LNCaP clone FGC (cell line): ENCODE results near the gene ZNF594.
"Not testable (repeated sequence)": the region's sequence is repeated elsewhere in the genome, so short reads cannot be mapped to it uniquely, and the experiment has no call there.

ENCODE experiments used
- DNase-seq: peaks from one replicate; pipeline ENCODE4 v3.0.0-alpha.2; 2011; ENCODE audit warnings: low read depth
- H3K4me3 ChIP-seq: 2 replicates; pipeline ENCODE4 v1.5.1; 2011; ENCODE audit warnings: mild to moderate bottlenecking, low read depth, low read length, control low read depth
- TF ChIP-seq, protein P1 (sequence below): IDR thresholded peaks from 2 replicates; pipeline ENCODE4 v1.5.1; 2012; ENCODE audit warnings: mild to moderate bottlenecking; ENCODE audit not compliant: control insufficient read depth, insufficient read depth; ENCODE audit errors: extremely low read depth

ZNF594 gene

DNA sequence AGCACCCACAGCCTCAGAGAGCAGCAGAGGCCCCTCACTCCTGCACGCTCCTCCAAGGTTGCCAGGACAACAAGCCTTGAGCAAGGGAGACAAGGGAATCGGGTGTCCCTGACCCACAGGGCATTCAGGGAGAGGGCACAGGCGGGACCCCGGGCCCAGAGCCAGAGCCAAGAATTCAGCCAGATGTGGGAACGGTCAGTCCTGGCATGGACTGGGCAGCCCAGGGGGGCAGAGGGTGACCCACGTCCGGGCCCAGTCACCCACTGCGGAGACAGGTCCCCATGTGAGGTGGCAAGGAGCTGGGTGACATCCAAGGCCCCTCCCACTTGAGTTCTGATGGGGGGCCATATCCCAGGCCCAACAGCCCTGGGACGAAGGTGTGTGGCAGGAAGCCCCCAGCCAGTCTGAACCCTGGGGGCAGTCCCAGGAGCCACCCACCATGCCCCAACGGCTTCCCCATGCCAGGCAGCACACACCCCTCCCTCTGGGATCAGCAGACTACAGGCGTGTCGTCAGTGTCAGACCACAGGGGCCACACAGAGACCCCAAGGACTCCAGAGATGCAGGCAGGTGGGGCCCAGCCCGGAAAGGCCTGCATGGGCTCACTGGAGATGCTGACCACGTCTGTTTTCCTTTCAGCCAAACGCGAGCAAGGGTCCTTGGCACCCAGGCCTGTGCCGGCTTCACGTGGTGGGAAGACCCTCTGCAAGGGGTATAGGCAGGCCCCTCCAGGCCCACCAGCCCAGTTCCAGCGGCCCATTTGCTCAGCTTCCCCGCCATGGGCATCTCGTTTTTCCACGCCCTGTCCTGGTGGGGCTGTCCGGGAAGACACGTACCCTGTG is 52.8 kb downstream of the ZNF594 start:
- no peak for DNase-seq
- TF ChIP-seq, protein P1, sequence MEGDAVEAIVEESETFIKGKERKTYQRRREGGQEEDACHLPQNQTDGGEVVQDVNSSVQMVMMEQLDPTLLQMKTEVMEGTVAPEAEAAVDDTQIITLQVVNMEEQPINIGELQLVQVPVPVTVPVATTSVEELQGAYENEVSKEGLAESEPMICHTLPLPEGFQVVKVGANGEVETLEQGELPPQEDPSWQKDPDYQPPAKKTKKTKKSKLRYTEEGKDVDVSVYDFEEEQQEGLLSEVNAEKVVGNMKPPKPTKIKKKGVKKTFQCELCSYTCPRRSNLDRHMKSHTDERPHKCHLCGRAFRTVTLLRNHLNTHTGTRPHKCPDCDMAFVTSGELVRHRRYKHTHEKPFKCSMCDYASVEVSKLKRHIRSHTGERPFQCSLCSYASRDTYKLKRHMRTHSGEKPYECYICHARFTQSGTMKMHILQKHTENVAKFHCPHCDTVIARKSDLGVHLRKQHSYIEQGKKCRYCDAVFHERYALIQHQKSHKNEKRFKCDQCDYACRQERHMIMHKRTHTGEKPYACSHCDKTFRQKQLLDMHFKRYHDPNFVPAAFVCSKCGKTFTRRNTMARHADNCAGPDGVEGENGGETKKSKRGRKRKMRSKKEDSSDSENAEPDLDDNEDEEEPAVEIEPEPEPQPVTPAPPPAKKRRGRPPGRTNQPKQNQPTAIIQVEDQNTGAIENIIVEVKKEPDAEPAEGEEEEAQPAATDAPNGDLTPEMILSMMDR, result no peak
- H3K4me3 ChIP-seq, result no peak overlapping the region

DNA sequence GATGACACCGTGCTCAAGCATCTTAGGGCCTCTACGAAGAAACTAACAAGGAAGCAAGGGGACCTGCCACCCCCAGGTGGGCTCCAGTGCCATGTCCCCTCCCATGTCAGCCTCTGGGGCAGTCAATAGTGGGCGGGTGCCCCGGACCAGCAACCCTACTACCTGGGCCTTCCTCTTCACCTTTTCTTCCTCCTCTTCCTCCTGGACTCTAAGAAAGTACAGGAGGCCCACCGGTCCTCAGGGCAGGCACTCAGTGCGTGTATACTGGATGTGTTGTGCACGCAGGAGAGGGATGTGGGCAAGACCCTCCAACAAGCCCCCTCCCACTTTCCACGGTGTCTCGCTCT is 53.5 kb downstream of the ZNF594 start:
- not testable (repeated sequence) for H3K4me3 ChIP-seq

GRCh38 chr17:5137511-5138197 is 54.0 kb downstream of the ZNF594 start:
- DNase-seq, H3K4me3 ChIP-seq: not testable (repeated sequence)

More for the DNA sequence above, 53.5 kb downstream of the ZNF594 start:
- not testable (repeated sequence) for DNase-seq

DNA sequence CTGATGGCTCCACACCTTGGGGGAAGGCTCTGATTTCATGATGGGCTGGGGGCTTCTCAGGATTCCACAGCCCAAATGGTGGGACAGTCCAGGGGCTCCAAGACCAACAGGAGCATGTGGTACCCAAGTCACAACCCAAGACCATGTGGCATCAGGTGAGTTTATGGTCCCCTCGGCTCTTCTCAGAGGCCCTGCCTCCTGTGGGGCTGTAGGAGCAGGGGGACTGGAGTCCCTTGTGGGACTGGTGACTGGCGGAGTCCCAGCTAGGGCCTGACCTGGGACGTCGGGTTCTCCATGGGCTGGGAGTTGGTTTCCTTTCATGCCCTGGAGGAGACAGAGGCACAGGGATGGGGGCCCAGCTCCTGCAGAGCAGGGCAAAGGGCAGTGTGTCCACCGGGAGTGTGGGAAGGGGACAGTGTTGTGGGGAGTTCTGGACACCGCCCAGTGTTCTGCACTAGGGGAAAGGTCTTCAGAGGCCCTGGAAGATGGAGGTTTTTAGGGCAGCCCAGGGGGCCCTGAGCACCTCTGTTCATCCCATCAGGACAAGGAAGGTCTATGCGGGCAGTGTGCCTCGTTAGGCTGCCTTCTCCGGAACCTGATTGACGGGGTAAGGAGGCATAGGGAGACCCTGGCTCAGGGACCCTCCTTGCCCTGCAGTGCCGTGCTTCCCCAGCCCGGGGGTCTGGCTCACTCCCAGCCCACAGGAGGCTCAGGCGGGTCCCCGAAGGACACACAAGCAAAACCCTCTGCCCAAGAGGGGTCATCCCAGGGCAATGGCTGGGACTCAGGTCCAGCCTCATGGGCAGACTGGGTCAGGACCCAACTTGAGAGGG is 54.9 kb downstream of the ZNF594 start:
- not testable (repeated sequence) for DNase-seq, H3K4me3 ChIP-seq

- H3K4me3 ChIP-seq, result no peak overlapping the region
- TF ChIP-seq, protein P1, result no peak
- DNase-seq, result no peak
These were observed 55.7 kb downstream of the ZNF594 start for GRCh38 chr17:5135726-5136579.

GRCh38 chr17:5135131-5135712 is 56.4 kb downstream of the ZNF594 start:
- not testable (repeated sequence) for DNase-seq

GRCh38 chr17:5134571-5134970 is 57.1 kb downstream of the ZNF594 start:
- H3K4me3 ChIP-seq, DNase-seq: not testable (repeated sequence)

More at GRCh38 chr17:5135131-5135712, 56.4 kb downstream of the ZNF594 start:
- H3K4me3 ChIP-seq, result not testable (repeated sequence)

GRCh38 chr17:5133961-5134360 is 57.7 kb downstream of the ZNF594 start:
- not testable (repeated sequence) for H3K4me3 ChIP-seq, DNase-seq

GRCh38 chr17:5133311-5133710 is 58.4 kb downstream of the ZNF594 start:
- TF ChIP-seq, protein P1, result no peak
- no peak for DNase-seq
- H3K4me3 ChIP-seq, result no peak overlapping the region

GRCh38 chr17:5132503-5133225 is 59.0 kb downstream of the ZNF594 start:
- not testable (repeated sequence) for H3K4me3 ChIP-seq

GRCh38 chr17:5131799-5132502 is 59.7 kb downstream of the ZNF594 start:
- not testable (repeated sequence) for H3K4me3 ChIP-seq, DNase-seq

More at GRCh38 chr17:5132503-5133225, 59.0 kb downstream of the ZNF594 start:
- DNase-seq, result not testable (repeated sequence)
